Brain microvascular endothelial cell (primary cell): ENCODE data around the gene MOB3A.

Source experiments
- DNase-seq: peaks from one replicate; pipeline ENCODE4 v3.0.0-alpha.2; 2020
- H3K27ac ChIP-seq: fragments of 250-450 bp; sonication (Bioruptor Pico); 2 replicates; pipeline ENCODE4 v1.5.1; 2020; ENCODE audit warnings: mild to moderate bottlenecking, moderate library complexity
- H3K27me3 ChIP-seq: fragments of 250-450 bp; sonication (Bioruptor Pico); replicated peaks from 2 replicates; pipeline ENCODE4 v1.5.1; 2020; ENCODE audit warnings: mild to moderate bottlenecking
- H3K36me3 ChIP-seq: fragments of 250-450 bp; sonication (Bioruptor Pico); replicated peaks from 2 replicates; pipeline ENCODE4 v1.5.1; 2020; ENCODE audit warnings: mild to moderate bottlenecking
- H3K4me3 ChIP-seq: 2 replicates; pipeline ENCODE4 v1.5.1; 2011; ENCODE audit warnings: low read depth, mild to moderate bottlenecking, control low read depth, low read length, moderate library complexity
- in situ Hi-C: cut with HindIII; loops from 2 replicates; pipeline ENCODE4 v1.10.0; 2017; ENCODE audit warnings: low sequenced_read_pairs, low pct_ligation_motif_present
- TF ChIP-seq, protein P1 (sequence below): IDR thresholded peaks from 2 replicates; pipeline ENCODE4 v1.5.1; 2011; ENCODE audit warnings: low read depth, mild to moderate bottlenecking, moderate library complexity, low read length, control low read depth, inconsistent platforms; ENCODE audit errors: missing control alignments

The MOB3A gene

DNA sequence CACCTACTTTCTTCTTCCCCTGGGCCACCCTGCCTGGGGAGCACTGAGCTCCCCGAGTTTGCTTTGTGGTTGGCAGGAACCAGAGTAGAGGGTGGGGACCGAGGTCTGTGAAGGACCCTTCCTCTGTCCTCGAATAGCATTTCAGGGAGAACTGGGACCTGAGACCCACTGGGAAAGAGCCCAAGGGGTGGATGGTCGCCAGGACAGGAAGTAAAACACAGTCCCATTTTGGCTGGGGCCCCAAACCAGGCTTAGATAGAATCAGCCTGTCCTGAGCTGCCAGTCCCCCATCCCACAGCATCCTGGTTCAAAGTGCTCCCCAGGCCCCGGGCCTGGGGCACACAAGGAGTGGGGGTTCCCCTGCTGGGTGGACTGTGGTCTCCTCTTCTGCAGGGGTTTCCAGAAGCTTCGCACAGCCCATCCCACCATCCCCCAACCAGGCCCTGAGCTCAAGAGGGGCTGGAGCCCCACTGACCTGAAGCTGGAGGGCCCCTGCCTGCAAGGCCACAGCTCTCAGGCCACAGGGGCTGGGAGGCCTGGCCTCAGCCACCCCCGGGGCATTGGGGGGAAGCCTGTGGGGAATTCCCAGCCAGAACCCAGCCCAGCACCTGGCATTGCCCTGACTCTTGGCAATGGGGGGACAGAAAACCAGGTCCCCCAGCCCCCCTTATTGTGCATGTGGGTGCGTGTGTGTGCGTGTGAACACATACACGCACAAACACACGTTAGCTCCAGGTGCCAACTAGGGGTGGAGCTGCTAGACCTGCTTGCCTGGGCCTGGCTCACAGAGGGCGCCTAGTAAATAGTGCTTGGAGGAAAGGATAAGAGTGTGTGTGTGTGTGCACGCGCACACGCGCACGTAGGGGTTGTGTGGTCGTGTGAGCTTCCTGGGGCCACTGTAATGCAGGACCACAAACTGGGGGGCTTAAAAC, 44.1 kb downstream of the MOB3A start:
- no peak overlapping the region for H3K4me3 ChIP-seq
- H3K27ac ChIP-seq = no peak overlapping the region
- no peaks in the 10 kb centered on the region for H3K27me3 ChIP-seq
- DNase-seq = no peak
- TF ChIP-seq, protein P1, sequence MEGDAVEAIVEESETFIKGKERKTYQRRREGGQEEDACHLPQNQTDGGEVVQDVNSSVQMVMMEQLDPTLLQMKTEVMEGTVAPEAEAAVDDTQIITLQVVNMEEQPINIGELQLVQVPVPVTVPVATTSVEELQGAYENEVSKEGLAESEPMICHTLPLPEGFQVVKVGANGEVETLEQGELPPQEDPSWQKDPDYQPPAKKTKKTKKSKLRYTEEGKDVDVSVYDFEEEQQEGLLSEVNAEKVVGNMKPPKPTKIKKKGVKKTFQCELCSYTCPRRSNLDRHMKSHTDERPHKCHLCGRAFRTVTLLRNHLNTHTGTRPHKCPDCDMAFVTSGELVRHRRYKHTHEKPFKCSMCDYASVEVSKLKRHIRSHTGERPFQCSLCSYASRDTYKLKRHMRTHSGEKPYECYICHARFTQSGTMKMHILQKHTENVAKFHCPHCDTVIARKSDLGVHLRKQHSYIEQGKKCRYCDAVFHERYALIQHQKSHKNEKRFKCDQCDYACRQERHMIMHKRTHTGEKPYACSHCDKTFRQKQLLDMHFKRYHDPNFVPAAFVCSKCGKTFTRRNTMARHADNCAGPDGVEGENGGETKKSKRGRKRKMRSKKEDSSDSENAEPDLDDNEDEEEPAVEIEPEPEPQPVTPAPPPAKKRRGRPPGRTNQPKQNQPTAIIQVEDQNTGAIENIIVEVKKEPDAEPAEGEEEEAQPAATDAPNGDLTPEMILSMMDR = no peak
- H3K36me3 ChIP-seq = no peaks in the 10 kb centered on the region
- in situ Hi-C loops = no loop called here

DNA sequence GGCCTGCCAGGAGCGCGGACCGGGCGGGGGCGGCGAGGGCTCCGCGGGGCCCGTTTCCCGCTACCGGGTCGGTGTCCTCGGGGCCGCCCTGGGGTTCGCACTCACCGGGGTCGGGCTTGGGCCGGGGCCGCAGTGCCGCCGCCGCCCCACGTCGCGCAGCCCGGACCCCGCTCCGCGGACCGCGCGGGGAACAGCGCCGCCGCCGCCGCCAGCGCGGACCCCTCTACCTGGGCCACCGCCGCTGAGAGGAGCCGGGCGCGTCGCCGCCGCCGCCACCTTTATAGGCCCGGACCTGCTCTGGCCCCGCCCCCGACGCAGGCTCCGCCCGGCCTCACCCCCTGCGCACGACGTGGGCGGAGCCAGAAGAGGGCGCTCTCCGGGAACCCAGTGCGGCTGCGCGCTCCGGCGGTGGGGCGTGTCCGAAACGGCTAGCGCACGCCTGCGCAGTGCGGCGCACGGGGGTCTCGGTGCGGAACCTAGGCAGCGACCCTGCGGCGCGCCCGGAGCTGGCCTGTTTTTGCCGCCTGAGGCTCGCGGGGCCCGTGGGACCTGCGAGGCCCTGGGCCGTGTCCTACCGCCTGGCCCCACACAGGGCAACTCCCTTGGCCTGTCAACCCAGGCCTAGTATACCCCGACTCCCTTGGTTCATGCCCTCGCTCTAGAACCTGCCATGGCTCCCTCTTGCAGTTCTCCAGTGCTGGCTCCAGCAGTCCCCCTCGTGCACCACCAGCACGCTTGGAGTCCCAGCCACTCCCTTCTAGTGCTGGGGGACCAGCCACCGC, 44.9 kb downstream of the MOB3A start, which contains the start of gene MKNK2:
MKNK2 (minus strand) TSS at position 254 of the 782 bp plus-strand sequence. CDS start 393 bp downstream, outside the sequence.
- Histone ChIP-seq H3K36me3 (peaks cover 3% of the 10 kb centered on the region), H3K4me3 (peak within 1 kb of the TSS; percentile 80), H3K27me3 (no peaks in the 10 kb centered on the region), H3K27ac (peak within 1 kb of the TSS; percentile 32)
- TF ChIP-seq, protein P1 = peak; percentile 50
- in situ Hi-C loops = no loop called here
- DNase-seq = peak; percentile 62

DNA sequence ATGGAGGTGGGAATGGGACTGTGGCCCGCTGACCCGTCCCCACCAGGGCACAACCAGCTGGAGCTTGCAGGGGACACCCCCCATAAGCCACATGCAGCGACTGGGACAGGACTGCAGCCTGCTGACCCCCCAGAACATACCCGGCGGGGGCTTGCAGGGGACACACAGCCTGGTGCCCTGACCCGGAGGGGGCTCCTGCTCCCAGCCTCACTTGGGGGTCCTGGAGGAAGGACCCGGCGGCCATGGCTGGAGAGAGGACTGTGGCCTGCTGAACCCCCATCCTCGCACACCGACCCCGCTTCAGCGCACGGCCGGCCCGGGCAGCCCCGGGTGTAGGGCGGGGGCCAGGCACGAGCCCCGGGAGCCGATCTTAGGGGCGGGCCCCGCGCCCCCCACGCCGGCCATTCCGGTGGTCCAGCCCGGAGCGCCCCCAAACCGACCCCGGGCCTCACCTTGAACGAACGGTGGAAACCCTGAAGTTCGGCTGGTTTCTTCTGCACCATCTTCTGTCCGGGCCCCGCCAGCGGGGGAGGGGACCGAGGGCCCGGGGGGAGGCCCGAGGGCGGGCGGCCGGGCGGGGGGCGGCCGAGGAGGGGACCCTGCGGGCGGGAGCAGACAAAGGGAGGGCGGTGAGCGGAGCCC, 45.7 kb downstream of the MOB3A start:
- Histone ChIP-seq H3K4me3 (peak overlapping the region; percentile 80), H3K27me3 (no peaks in the 10 kb centered on the region), H3K27ac (no peak overlapping the region), H3K36me3 (peaks cover 10% of the 10 kb centered on the region)
- in situ Hi-C loops = no loop called here
- TF ChIP-seq, protein P1 = no peak
- DNase-seq = no peak

DNA sequence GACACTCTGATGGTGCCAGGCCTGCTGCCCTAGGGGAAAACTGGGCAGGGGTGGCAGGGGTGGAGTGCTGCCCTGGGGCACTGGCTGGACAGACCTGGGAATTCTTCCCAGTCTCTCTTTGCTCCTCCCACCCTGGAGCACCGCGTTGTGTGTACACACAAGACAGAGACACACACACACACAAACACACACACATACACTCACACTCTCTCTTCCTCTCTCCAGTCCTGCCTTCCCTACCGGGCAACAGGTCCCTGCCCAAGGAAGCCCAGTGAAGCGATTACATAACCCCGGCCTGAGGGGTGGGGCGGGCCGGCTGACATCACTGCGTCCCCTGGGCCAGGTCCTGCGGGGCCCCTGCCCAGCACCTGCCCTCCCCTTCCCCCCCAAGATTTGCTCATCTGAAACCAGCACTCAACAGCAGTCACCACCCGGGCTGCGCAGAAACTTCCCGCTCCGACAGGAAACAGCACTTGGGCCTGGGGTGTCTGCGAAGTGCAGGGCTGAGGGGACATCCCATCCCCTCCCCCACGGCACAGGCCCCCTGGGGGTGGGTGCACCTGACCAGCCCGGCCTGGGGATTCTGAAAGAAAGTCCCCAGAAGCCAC, 46.3 kb downstream of the MOB3A start:
- no peaks in the 10 kb centered on the region for H3K27me3 ChIP-seq
- H3K27ac ChIP-seq = no peak overlapping the region
- in situ Hi-C loops = no loop called here
- peak overlapping the region; percentile 80 for H3K4me3 ChIP-seq
- DNase-seq = peak; percentile 54
- TF ChIP-seq, protein P1 = no peak
- peaks cover 16% of the 10 kb centered on the region for H3K36me3 ChIP-seq

DNA sequence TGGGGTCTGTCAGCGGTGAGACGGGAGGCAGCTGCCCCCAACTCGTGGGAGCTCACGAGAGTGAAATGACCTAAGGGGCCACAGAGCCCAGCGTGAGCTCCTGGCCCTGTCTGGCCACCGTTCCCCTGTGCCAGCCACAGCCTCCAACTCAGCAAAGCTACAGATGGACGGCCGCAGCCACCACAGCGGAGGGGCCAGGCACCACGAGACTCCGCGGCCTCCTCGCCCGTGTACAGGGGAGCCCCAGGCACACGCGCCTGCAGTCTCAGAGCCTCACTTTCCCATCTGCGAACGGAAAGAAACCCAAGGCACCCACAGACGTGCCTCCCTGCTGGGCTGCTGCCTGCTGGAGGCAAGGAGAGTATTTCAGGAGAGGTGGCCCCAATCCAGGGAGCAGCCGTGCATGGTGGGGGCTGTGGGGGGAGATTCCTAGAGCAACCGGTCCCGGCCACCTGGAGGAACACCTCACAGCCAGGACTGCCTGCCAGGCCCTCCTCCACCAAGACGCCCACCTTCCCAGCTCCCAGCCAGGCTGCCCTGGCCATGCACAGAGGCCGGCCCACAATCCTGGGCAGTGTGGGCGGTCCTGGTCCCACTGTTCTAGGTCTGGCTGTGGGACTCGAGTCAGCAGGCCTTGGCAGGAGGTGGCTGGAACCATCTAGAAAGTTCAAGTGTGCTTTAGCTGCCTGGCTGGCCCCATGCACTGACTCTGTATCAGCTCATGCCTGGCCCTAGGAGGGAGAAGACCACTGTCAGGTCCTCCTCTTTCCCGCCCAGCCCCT, 47.0 kb downstream of the MOB3A start:
- DNase-seq = no peak
- Histone ChIP-seq H3K27me3 (no peaks in the 10 kb centered on the region), H3K4me3 (peak overlapping the region; percentile 80), H3K36me3 (peaks cover 17% of the 10 kb centered on the region), H3K27ac (no peak overlapping the region)
- TF ChIP-seq, protein P1 = no peak
- in situ Hi-C loops = no loop called here
